HepG2 (cell line): ENCODE measurements around the gene DEFB124. TPM values are rescaled to one million over a fixed set of nuclear protein-coding genes. Genes with fewer than 3 reads are reported as not detected.
A peak's percentile ranks its signal among the peaks of the same experiment; 100 is the strongest.

Source experiments
- ATAC-seq: fragments of 200-7000 bp; cut with Tn5 transposase; 3 replicates; pipeline ENCODE4 v1.9.1; 2020; ENCODE audit warnings: mild to moderate bottlenecking, moderate library complexity
- BruUV-seq: library from RNA; stranded (reverse); fragments of 400-500 nt; replicated peaks from 2 replicates; lab custom pipeline; 2021; lab: Mats Ljungman, UMichigan
- CTCF ChIA-PET: fragments of 300-600 bp; formaldehyde crosslinking; extraction: SDS; loops from one replicate; lab custom pipeline; 2021; ENCODE audit warnings: low total read pairs, inconsistent platforms, low intra/inter-chr PET ratio; lab: Yijun Ruan, JAX
- POLR2A ChIA-PET: fragments of 350-600 bp; sonication (Branson Sonifier 250); formaldehyde crosslinking; loops from one replicate; lab custom pipeline; 2020; ENCODE audit warnings: antibody characterized with exemption, inconsistent platforms; lab: Yijun Ruan, JAX
- DNase-seq: peaks from one replicate; pipeline ENCODE4 v3.0.0-alpha.2; 2015; ENCODE audit warnings: low spot score
- FAIRE-seq: peaks from 3 replicates; lab custom pipeline; 2011; peaks lifted over from hg19 to GRCh38; lab: Jason Lieb, UNC
- H2AFZ ChIP-seq: one replicate; pipeline ENCODE4 v1.6.1; 2011; ENCODE audit warnings: low read length, inconsistent platforms
- H3K27ac ChIP-seq: fragments of 300-600 bp; 3 replicates; pipeline ENCODE4 v1.8.0; 2011; ENCODE audit warnings: mixed run types, mild to moderate bottlenecking, mixed read lengths, low read length, inconsistent platforms; ENCODE audit not compliant: insufficient read depth; ENCODE audit errors: extremely low read length
- H3K27me3 ChIP-seq, 2 experiments: fragments of 200-600 bp in 1 of 2; 2 replicates in 1 of 2; 3 replicates in 1 of 2; pipeline versions ENCODE4 v1.6.0 to v1.8.0; 2011; ENCODE audit warnings: low read length in 2 of 2, mild to moderate bottlenecking in 2 of 2, moderate library complexity in 2 of 2, inconsistent platforms in 1 of 2; ENCODE audit not compliant: insufficient read depth in 2 of 2, control insufficient read depth in 1 of 2
- H3K36me3 ChIP-seq, 2 experiments: fragments of 200-600 bp in 1 of 2; replicated peaks in 1 of 2; 2 replicates in 1 of 2; 3 replicates in 1 of 2; pipeline versions ENCODE4 v1.5.1 to v1.8.0; 2011; ENCODE audit warnings: low read length in 2 of 2, inconsistent platforms in 1 of 2; ENCODE audit not compliant: insufficient read depth in 2 of 2, control insufficient read depth in 1 of 2
- H3K4me1 ChIP-seq: 2 replicates; pipeline ENCODE4 v1.5.1; 2012; ENCODE audit warnings: low read length, inconsistent platforms; ENCODE audit not compliant: insufficient read depth
- H3K4me2 ChIP-seq: 2 replicates; pipeline ENCODE4 v1.6.0; 2011; ENCODE audit warnings: low read depth, low read length, inconsistent platforms
- H3K4me3 ChIP-seq, 3 experiments: fragments of 200-600 bp in 1 of 3; sonication (generic), shearing (Covaris generic) in 1 of 3; replicated peaks in 1 of 3; 2 replicates each; pipeline ENCODE4 v1.5.1; 2011 to 2016; ENCODE audit warnings: low read length in 3 of 3, inconsistent platforms in 2 of 3, low read depth in 2 of 3, mild to moderate bottlenecking in 2 of 3, control low read depth in 1 of 3, mixed read lengths in 1 of 3; ENCODE audit not compliant: insufficient read depth in 1 of 3
- H3K79me2 ChIP-seq: one replicate; pipeline ENCODE4 v1.6.1; 2011; ENCODE audit warnings: low read length, inconsistent platforms; ENCODE audit not compliant: insufficient read depth
- H3K9ac ChIP-seq: 2 replicates; pipeline ENCODE4 v1.6.0; 2011; ENCODE audit warnings: mild to moderate bottlenecking, low read depth, low read length, inconsistent platforms; ENCODE audit not compliant: insufficient read depth
- H3K9me3 ChIP-seq: 2 replicates; pipeline ENCODE4 v1.5.1; 2012; ENCODE audit warnings: mild to moderate bottlenecking, low read length
- H4K20me1 ChIP-seq: 2 replicates; pipeline ENCODE4 v1.6.0; 2011; ENCODE audit warnings: inconsistent platforms, mild to moderate bottlenecking, low read length, moderate library complexity; ENCODE audit not compliant: insufficient read depth
- CEBPB ChIP-seq: IDR thresholded peaks from 2 replicates; pipeline ENCODE4 v1.6.1; 2011; ENCODE audit warnings: low read depth, low read length, improper control_type of control experiment, borderline replicate concordance
- E2F2 ChIP-seq: sonication (generic); formaldehyde crosslinking; IDR thresholded peaks from 2 replicates; pipeline ENCODE4 v1.4.0; 2020; ENCODE audit warnings: missing genetic modification reagents, borderline replicate concordance
- EED ChIP-seq: sonication (generic); formaldehyde crosslinking; IDR thresholded peaks from 2 replicates; pipeline ENCODE4 v1.5.0; 2020; ENCODE audit warnings: mild to moderate bottlenecking, missing genetic modification reagents
- EP300 ChIP-seq, 3 experiments: sonication (generic) in 1 of 3; formaldehyde crosslinking in 1 of 3; IDR thresholded peaks; 2 replicates each; pipeline versions ENCODE4 v1.5.1 to v1.6.1; 2011 to 2020; ENCODE audit warnings: low read depth in 2 of 3, low read length in 2 of 3, borderline replicate concordance in 1 of 3, improper control_type of control experiment in 1 of 3, mild to moderate bottlenecking in 1 of 3, missing genetic modification reagents in 1 of 3, moderate library complexity in 1 of 3
- FOXA1 ChIP-seq, 2 experiments: fragments of 450-650 bp in 1 of 2; sonication (generic) in 1 of 2; formaldehyde crosslinking in 1 of 2; IDR thresholded peaks; 2 replicates each; pipeline versions ENCODE4 v1.4.0 to v1.6.1; 2016 to 2020; ENCODE audit warnings: missing genetic modification reagents in 1 of 2
- GRHL1 ChIP-seq: sonication (generic); formaldehyde crosslinking; conservative IDR thresholded peaks from 2 replicates; pipeline ENCODE4 v1.8.0; 2022; ENCODE audit warnings: missing genetic modification reagents
- KDM1A ChIP-seq: IDR thresholded peaks from 2 replicates; pipeline ENCODE4 v1.6.1; 2016; ENCODE audit warnings: missing compliant biosample characterization
- TBL1XR1 ChIP-seq: fragments of 150-350 bp; IDR thresholded peaks from 2 replicates; pipeline ENCODE4 v1.6.1; 2014; ENCODE audit warnings: borderline replicate concordance, low read length; ENCODE audit not compliant: partially characterized antibody
- TEAD3 ChIP-seq: optimal IDR thresholded peaks from 2 replicates; pipeline ENCODE3; 2016; ENCODE audit warnings: borderline replicate concordance
- ZNF607 ChIP-seq: sonication (generic); formaldehyde crosslinking; IDR thresholded peaks from 2 replicates; pipeline ENCODE4 v1.5.1; 2020; ENCODE audit warnings: missing genetic modification reagents, mild to moderate bottlenecking, borderline replicate concordance
- ZNF710 ChIP-seq: sonication (generic); formaldehyde crosslinking; IDR thresholded peaks from 2 replicates; pipeline ENCODE4 v1.5.0; 2020; ENCODE audit warnings: mild to moderate bottlenecking, missing genetic modification reagents, borderline replicate concordance
- ZNF790 ChIP-seq: sonication (generic); formaldehyde crosslinking; IDR thresholded peaks from 2 replicates; pipeline ENCODE4 v1.8.0; 2022; ENCODE audit warnings: missing genetic modification reagents, mild to moderate bottlenecking, borderline replicate concordance
- WGBS: methylation state at CpG from one replicate; pipeline ENCODE4 v1.1.6; 2017; ENCODE audit warnings: low lambda C conversion rate; 5-methylcytosine and 5-hydroxymethylcytosine counted together
- in situ Hi-C: cut with HindIII; loops from 2 replicates; pipeline ENCODE4 v1.10.0; 2017; ENCODE audit warnings: low pct_unique_long_range_greater_than_20kb; ENCODE audit not compliant: extremely low pct_ligation_motif_present
- intact Hi-C: fragments of 100-400 bp; cut with micrococcal nuclease; formaldehyde crosslinking; loops from one replicate; pipeline ENCODE4 v1.10.0; 2022; ENCODE audit not compliant: unreplicated experiment
- polyA plus RNA-seq, 8 experiments: library from polyadenylated mRNA; depleted of rRNA in 3 of 8; stranded (reverse) in 7 of 8; unstranded in 1 of 8; fragments of >200 nt; fragmentation: Illumina TruSeq in 4 of 8; extraction: Trizol in 4 of 8; gene quantifications; 2 replicates each; pipeline versions ENCODE4 v1.2.1 to v1.2.3, GENCODE V29; 2011 to 2016; ENCODE audit warnings: low read depth in 4 of 8, missing spikeins in 1 of 8, mixed read lengths in 1 of 8; ENCODE audit not compliant: insufficient read depth in 1 of 8
- total RNA-seq, 5 experiments: library from RNA; depleted of rRNA; stranded (reverse); fragments of >200 nt; fragmentation: Illumina TruSeq; extraction: Trizol; gene quantifications; 2 replicates each; pipeline ENCODE4 v1.2.3, GENCODE V29; 2016; ENCODE audit warnings: low read depth in 1 of 5
- TF ChIP-seq, protein P1 (sequence below): sonication (generic); formaldehyde crosslinking; IDR thresholded peaks from 2 replicates; pipeline ENCODE4 v1.4.0; 2020; ENCODE audit warnings: mild to moderate bottlenecking, low read depth, missing genetic modification reagents
- TF ChIP-seq, protein P2 (sequence below): sonication (generic); formaldehyde crosslinking; IDR thresholded peaks from 2 replicates; pipeline ENCODE4 v1.8.1; 2022; ENCODE audit warnings: mild to moderate bottlenecking, missing genetic modification reagents
- TF ChIP-seq, protein P3 (sequence below): sonication (generic); formaldehyde crosslinking; IDR thresholded peaks from 2 replicates; pipeline ENCODE4 v1.4.0; 2020; ENCODE audit warnings: missing genetic modification reagents, mild to moderate bottlenecking, borderline replicate concordance

Gene DEFB124
- total and polyA plus RNA-seq, 2 of the 13 experiments (the other 11 are each of a cell fraction or from before 2014, with no cell fraction given): not detected

DNA sequence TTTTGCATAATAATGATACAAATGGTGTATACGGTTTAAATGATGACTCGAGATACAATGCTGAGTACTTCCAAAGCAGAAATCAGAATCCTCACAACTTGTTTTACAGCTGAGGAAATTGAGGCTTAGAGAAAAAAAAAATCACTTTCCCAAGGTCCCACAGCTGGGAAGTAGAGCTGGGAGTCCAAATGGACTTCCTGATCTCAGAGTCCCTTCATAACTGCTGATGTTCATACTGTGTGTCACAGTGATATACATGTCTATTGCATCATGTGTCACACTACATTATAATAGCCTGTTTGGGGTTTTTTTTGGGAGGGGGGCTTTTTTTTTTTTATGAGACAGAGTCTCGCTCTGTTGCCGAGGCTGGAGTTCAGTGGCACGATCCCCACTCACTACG lies 47.8 kb upstream of the DEFB124 start:
- Histone ChIP-seq H3K36me3 (peaks cover 34 to 74% of the 10 kb centered on the region in 2 experiments), H3K9me3 (no peaks in the 10 kb centered on the region), H2AFZ (no peak overlapping the region), H3K4me1 (peaks cover 20% of the 10 kb centered on the region), H4K20me1 (peaks cover 47% of the 10 kb centered on the region), H3K27me3 (no peaks in the 10 kb centered on the region), H3K27ac (no peak overlapping the region), H3K9ac (no peak overlapping the region), H3K4me2 (no peak overlapping the region), H3K79me2 (peaks cover 56% of the 10 kb centered on the region), H3K4me3 (no peak overlapping the region)
- no peak for DNase-seq
- POLR2A ChIA-PET: no interaction called here
- CTCF ChIA-PET: no interaction called here
- intact Hi-C loops (no loop called here), in situ Hi-C loops (no loop called here)
- 98% methylated on average over 6 of the region's 6 CpGs for WGBS
- ATAC-seq: no peak
- no TSS peak for BruUV-seq
- no peak for FAIRE-seq
- TF ChIP-seq KDM1A (CRISPR knock-in tag): no peak
- TF ChIP-seq FOXA1 (IDR thresholded peaks at IDR 0.05): no peak
- TF ChIP-seq FOXA1 (CRISPR knock-in tag; IDR thresholded peaks at IDR 0.05): no peak
- TF ChIP-seq, protein P1, sequence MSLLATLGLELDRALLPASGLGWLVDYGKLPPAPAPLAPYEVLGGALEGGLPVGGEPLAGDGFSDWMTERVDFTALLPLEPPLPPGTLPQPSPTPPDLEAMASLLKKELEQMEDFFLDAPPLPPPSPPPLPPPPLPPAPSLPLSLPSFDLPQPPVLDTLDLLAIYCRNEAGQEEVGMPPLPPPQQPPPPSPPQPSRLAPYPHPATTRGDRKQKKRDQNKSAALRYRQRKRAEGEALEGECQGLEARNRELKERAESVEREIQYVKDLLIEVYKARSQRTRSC (CRISPR knock-in tag): no peak
- no peak for TF ChIP-seq EED (CRISPR knock-in tag)
- no peak for TF ChIP-seq ZNF790
- TF ChIP-seq, protein P2, sequence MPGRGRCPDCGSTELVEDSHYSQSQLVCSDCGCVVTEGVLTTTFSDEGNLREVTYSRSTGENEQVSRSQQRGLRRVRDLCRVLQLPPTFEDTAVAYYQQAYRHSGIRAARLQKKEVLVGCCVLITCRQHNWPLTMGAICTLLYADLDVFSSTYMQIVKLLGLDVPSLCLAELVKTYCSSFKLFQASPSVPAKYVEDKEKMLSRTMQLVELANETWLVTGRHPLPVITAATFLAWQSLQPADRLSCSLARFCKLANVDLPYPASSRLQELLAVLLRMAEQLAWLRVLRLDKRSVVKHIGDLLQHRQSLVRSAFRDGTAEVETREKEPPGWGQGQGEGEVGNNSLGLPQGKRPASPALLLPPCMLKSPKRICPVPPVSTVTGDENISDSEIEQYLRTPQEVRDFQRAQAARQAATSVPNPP (CRISPR knock-in tag): no peak
- TF ChIP-seq ZNF607: no peak
- no peak for TF ChIP-seq E2F2 (CRISPR knock-in tag)
- no peak for TF ChIP-seq ZNF710
- TF ChIP-seq CEBPB: 0 out of 2 replicates have a peak, but pooled peaks have one; percentile 51
- TF ChIP-seq, protein P3, sequence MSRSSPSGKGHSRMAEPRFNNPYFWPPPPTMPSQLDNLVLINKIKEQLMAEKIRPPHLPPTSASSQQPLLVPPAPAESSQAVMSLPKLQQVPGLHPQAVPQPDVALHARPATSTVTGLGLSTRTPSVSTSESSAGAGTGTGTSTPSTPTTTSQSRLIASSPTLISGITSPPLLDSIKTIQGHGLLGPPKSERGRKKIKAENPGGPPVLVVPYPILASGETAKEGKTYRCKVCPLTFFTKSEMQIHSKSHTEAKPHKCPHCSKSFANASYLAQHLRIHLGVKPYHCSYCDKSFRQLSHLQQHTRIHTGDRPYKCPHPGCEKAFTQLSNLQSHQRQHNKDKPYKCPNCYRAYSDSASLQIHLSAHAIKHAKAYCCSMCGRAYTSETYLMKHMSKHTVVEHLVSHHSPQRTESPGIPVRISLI (CRISPR knock-in tag): no peak
- TF ChIP-seq EP300 (IDR thresholded peaks at IDR 0.05; ENCODE audit: low read depth in 2 of 2, low read length in 2 of 2): no peak
- no peak for TF ChIP-seq EP300 (CRISPR knock-in tag; IDR thresholded peaks at IDR 0.05; ENCODE audit: borderline replicate concordance)
- TF ChIP-seq TEAD3 (CRISPR knock-in tag): no peak
- TF ChIP-seq TBL1XR1: no peak
- no peak for TF ChIP-seq GRHL1 (CRISPR knock-in tag)
